Measurements from ENCODE around the gene PCOLCE2. TPM values are rescaled to one million over a fixed set of nuclear protein-coding genes. Genes with fewer than 3 reads are reported as not detected.

PCOLCE2 gene
- total and polyA plus RNA-seq, 10 of the 15 experiments (the other 5 are each of a cell fraction or from before 2014, with no cell fraction given), result 0.11 to 7.6 (median 0.40) TPM

DNA sequence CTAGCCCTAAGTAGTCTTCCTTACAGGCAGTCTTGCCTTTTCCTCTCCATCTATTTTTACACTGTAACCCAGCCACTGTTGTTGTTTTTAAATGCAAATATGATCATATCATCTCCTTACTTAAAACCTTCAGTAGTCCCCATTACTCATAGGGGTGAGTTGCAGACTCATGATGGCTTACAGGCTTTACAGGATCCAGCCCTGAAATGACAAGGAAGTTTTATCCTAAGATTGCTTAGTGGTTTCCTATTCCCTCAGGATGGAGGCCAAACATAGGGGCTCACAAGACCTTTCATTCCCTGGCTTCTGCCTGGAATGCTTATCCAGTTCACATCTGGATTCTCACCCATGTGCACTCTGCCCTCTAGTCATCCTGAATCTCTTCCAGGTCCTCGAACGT lies 27.7 kb upstream of the PCOLCE2 start:
- Histone ChIP-seq H3K9ac (ENCODE audit: control insufficient read depth, insufficient read depth, low read length) (no peak overlapping the region), H3K4me3 (no peak overlapping the region), H3K36me3 (ENCODE audit: control insufficient read depth in 2 of 2, insufficient read depth in 2 of 2, low read length in 1 of 2) (no peaks in the 10 kb centered on the region), H3K79me2 (ENCODE audit: control insufficient read depth, insufficient read depth, low read length) (no peaks in the 10 kb centered on the region), H3K27ac (ENCODE audit: control insufficient read depth, insufficient read depth) (no peak overlapping the region), H3K27me3 (replicated peaks in 1 of 2; ENCODE audit: control insufficient read depth in 2 of 2, insufficient read depth in 2 of 2, low read length in 1 of 2) (no peaks in the 10 kb centered on the region; a peak in 1 of 4 replicates), H3K9me3 (replicated peaks; ENCODE audit: control insufficient read depth, insufficient read depth, low read length) (no peaks in the 10 kb centered on the region; the same call in 2 of the 3 replicates), H4K20me1 (ENCODE audit: control insufficient read depth, insufficient read depth) (no peaks in the 10 kb centered on the region), H2AFZ (ENCODE audit: control insufficient read depth, low read depth, low read length) (no peak overlapping the region), H3K4me1 (ENCODE audit: control insufficient read depth, insufficient read depth, low read length) (no peaks in the 10 kb centered on the region), H3K4me2 (ENCODE audit: control insufficient read depth, insufficient read depth) (no peak overlapping the region)
- no TSS peak for BruUV-seq (replicated peaks)
- no peak for FAIRE-seq
- DNase-seq (ENCODE audit: low read depth, low spot score), result no peak
- CTCF ChIA-PET, result no interaction called here
- intact Hi-C loops (cut with micrococcal nuclease; ENCODE audit: unreplicated experiment) (no loop called here), in situ Hi-C loops (cut with MboI) (no loop called here)
- SMC1A ChIA-PET (ENCODE audit: uncharacterized antibody, unreplicated experiment), result no interaction called here
- RAD21 ChIA-PET (ENCODE audit: unreplicated experiment), result no interaction called here
- POLR2A ChIA-PET, result no interaction called here
- ATAC-seq, result no peak
- TF ChIP-seq EP300 (IDR thresholded peaks at IDR 0.05; ENCODE audit: borderline replicate concordance in 1 of 2, control insufficient read depth in 1 of 2, low read depth in 2 of 2, low read length in 2 of 2) (no peak), NFIC (IDR thresholded peaks at IDR 0.05; ENCODE audit: low read depth, low read length) (no peak), TBL1XR1 (IDR thresholded peaks at IDR 0.05; ENCODE audit: low read depth, low read length) (no peak), NBN (IDR thresholded peaks at IDR 0.05) (no peak), SMC3 (IDR thresholded peaks at IDR 0.05; ENCODE audit: borderline replicate concordance, low read length) (no peak), DPF2 (IDR thresholded peaks at IDR 0.05) (no peak), NR2C2 (IDR thresholded peaks at IDR 0.05; ENCODE audit: borderline replicate concordance, control insufficient read depth, insufficient read length, low read depth) (no peak), BACH1 (IDR thresholded peaks at IDR 0.05; ENCODE audit: borderline replicate concordance) (no peak), MYB (IDR thresholded peaks at IDR 0.05; ENCODE audit: borderline replicate concordance, low read depth, low read length) (no peak), MEF2B (IDR thresholded peaks at IDR 0.05; ENCODE audit: partially characterized antibody, poor library complexity, severe bottlenecking) (no peak), SUZ12 (IDR thresholded peaks at IDR 0.05; ENCODE audit: unreplicated experiment) (no peak), EZH2 (IDR thresholded peaks at IDR 0.05; ENCODE audit: borderline replicate concordance, control insufficient read depth, low read depth, low read length) (no peak), BMI1 (IDR thresholded peaks at IDR 0.05; ENCODE audit: borderline replicate concordance) (no peak), HCFC1 (IDR thresholded peaks at IDR 0.05; ENCODE audit: low read length) (no peak)
- 27% methylated on average over 2 of the region's 2 CpGs for WGBS (ENCODE audit: insufficient coverage, insufficient replicate concordance, low lambda C conversion rate, missing lambda C conversion rate)

Data from GM12878 (cell line).